HEK293T (cell line): ENCODE measurements around the gene EBF3.

Source experiments
- CTCF ChIA-PET: fragments of 350-600 bp; formaldehyde crosslinking; extraction: SDS; loops from one replicate; lab custom pipeline; 2021; ENCODE audit warnings: antibody characterized with exemption, inconsistent platforms; lab: Yijun Ruan, JAX
- POLR2A ChIA-PET: fragments of 350-600 bp; formaldehyde crosslinking; extraction: SDS; loops from one replicate; lab custom pipeline; 2020; ENCODE audit warnings: antibody characterized with exemption, inconsistent platforms; lab: Yijun Ruan, JAX
- DNase-seq: peaks from one replicate; pipeline ENCODE4 v3.0.0; 2012; ENCODE audit warnings: mixed read lengths; ENCODE audit errors: extremely low spot score
- ARNT ChIP-seq: fragments of 450-650 bp; IDR thresholded peaks from 2 replicates; pipeline ENCODE4 v1.6.1; 2017; ENCODE audit warnings: mild to moderate bottlenecking
- BHLHE40 ChIP-seq: fragments of 450-650 bp; IDR thresholded peaks from 2 replicates; pipeline ENCODE4 v1.6.1; 2016; ENCODE audit warnings: mild to moderate bottlenecking, moderate library complexity, borderline replicate concordance
- CTBP1 ChIP-seq: fragments of 450-650 bp; IDR thresholded peaks from 2 replicates; pipeline ENCODE4 v1.6.1; 2016; ENCODE audit warnings: borderline replicate concordance
- ELF4 ChIP-seq: fragments of 450-650 bp; IDR thresholded peaks from 2 replicates; pipeline ENCODE4 v1.6.1; 2017; ENCODE audit warnings: antibody characterized with exemption
- FOXA1 ChIP-seq: fragments of 450-650 bp; IDR thresholded peaks from 2 replicates; pipeline ENCODE4 v1.6.1; 2016; ENCODE audit warnings: mild to moderate bottlenecking
- FOXK2 ChIP-seq: fragments of 450-650 bp; IDR thresholded peaks from 2 replicates; pipeline ENCODE4 v1.6.1; 2016; ENCODE audit warnings: mild to moderate bottlenecking
- FOXM1 ChIP-seq: fragments of 450-650 bp; IDR thresholded peaks from 2 replicates; pipeline ENCODE4 v1.6.1; 2017; ENCODE audit warnings: mild to moderate bottlenecking, borderline replicate concordance
- HDGF ChIP-seq: fragments of 450-650 bp; IDR thresholded peaks from 2 replicates; pipeline ENCODE4 v1.6.1; 2017; ENCODE audit warnings: antibody characterized with exemption, borderline replicate concordance
- L3MBTL2 ChIP-seq: fragments of 450-650 bp; conservative IDR thresholded peaks from 2 replicates; pipeline ENCODE4 v1.6.1; 2016; ENCODE audit warnings: mild to moderate bottlenecking
- LEF1 ChIP-seq: fragments of 450-650 bp; IDR thresholded peaks from 2 replicates; pipeline ENCODE4 v1.6.1; 2017; ENCODE audit warnings: mild to moderate bottlenecking, borderline replicate concordance
- NFRKB ChIP-seq: fragments of 450-650 bp; IDR thresholded peaks from 2 replicates; pipeline ENCODE4 v1.6.1; 2016; ENCODE audit warnings: mild to moderate bottlenecking, moderate library complexity
- PKNOX1 ChIP-seq: fragments of 450-650 bp; IDR thresholded peaks from 2 replicates; pipeline ENCODE4 v1.6.1; 2016
- SP1 ChIP-seq: fragments of 450-650 bp; IDR thresholded peaks from 2 replicates; pipeline ENCODE4 v1.6.1; 2017
- SUZ12 ChIP-seq: fragments of 450-650 bp; IDR thresholded peaks from 2 replicates; pipeline ENCODE4 v1.6.1; 2016; ENCODE audit warnings: mild to moderate bottlenecking
- TARDBP ChIP-seq: fragments of 450-650 bp; IDR thresholded peaks from 2 replicates; pipeline ENCODE4 v1.6.1; 2016
- ZNF384 ChIP-seq: fragments of 450-650 bp; IDR thresholded peaks from 2 replicates; pipeline ENCODE4 v1.6.1; 2016

Gene EBF3

GRCh38 chr10:129968020-129968852 is 4.2 kb upstream of the EBF3 start:
- POLR2A ChIA-PET: interaction anchor here (3.1 kb wide), 1 partner anchor 142 kb away, joined by 20 read pairs; the partner anchor contains the start of gene C10orf143
- CTCF ChIA-PET: interaction anchor here (0.6 to 0.7 kb wide), 2 partner anchors 50 to 77 kb away, joined by 3 read pairs; no protein-coding TSS in a partner anchor
- no peak for TF ChIP-seq ZNF384
- no peak for TF ChIP-seq TARDBP
- TF ChIP-seq L3MBTL2: no peak
- TF ChIP-seq SUZ12: no peak
- TF ChIP-seq SP1: no peak
- TF ChIP-seq ARNT: no peak
- TF ChIP-seq ELF4: no peak
- TF ChIP-seq LEF1: no peak
- no peak for TF ChIP-seq FOXA1
- TF ChIP-seq FOXK2: no peak
- no peak for TF ChIP-seq CTBP1
- no peak for TF ChIP-seq BHLHE40
- no peak for TF ChIP-seq FOXM1
- TF ChIP-seq NFRKB: no peak
- no peak for TF ChIP-seq HDGF

GRCh38 chr10:129967579-129968019 is 3.5 kb upstream of the EBF3 start:
- ChIA-PET CTCF (no interaction called here), POLR2A (no interaction called here)
- no peak for DNase-seq
- TF ChIP-seq BHLHE40 (no peak), PKNOX1 (no peak), ELF4 (no peak), LEF1 (no peak), CTBP1 (no peak), FOXK2 (no peak), FOXM1 (no peak), HDGF (no peak), NFRKB (no peak), TARDBP (no peak), SP1 (no peak), SUZ12 (no peak), ARNT (no peak), L3MBTL2 (no peak), FOXA1 (no peak)

More at GRCh38 chr10:129968020-129968852, 4.2 kb upstream of the EBF3 start:
- no peak for DNase-seq

- CTCF ChIA-PET: interaction anchor here (0.8 kb wide), 1 partner anchor 90 kb away, joined by 4 read pairs; no protein-coding TSS in a partner anchor
- POLR2A ChIA-PET: interaction anchor here (1.5 kb wide), 1 partner anchor 143 kb away, joined by 7 read pairs; the partner anchor contains the start of gene C10orf143
- TF ChIP-seq ZNF384 (no peak), NFRKB (no peak), SUZ12 (no peak), CTBP1 (no peak), FOXA1 (no peak), HDGF (no peak), FOXK2 (no peak), LEF1 (no peak), PKNOX1 (no peak), SP1 (no peak), FOXM1 (no peak)
- no peak for DNase-seq
These were observed 3.0 kb upstream of the EBF3 start for GRCh38 chr10:129966889-129967578.

GRCh38 chr10:129966370-129966888 is 2.4 kb upstream of the EBF3 start:
- TF ChIP-seq FOXM1 (no peak), TARDBP (no peak), FOXA1 (no peak), LEF1 (no peak), ZNF384 (no peak), HDGF (no peak), L3MBTL2 (no peak), CTBP1 (no peak), BHLHE40 (no peak), FOXK2 (no peak), SP1 (no peak), ELF4 (no peak), NFRKB (no peak), SUZ12 (no peak)
- ChIA-PET CTCF (interaction anchor here (0.8 kb wide), 1 partner anchor 90 kb away, joined by 4 read pairs; no protein-coding TSS in a partner anchor), POLR2A (interaction anchor here (1.5 kb wide), 1 partner anchor 144 kb away, joined by 7 read pairs; the partner anchor contains the start of gene C10orf143)
- DNase-seq: no peak

- TF ChIP-seq HDGF (no peak), NFRKB (no peak), PKNOX1 (no peak), ARNT (no peak), SP1 (no peak), FOXK2 (no peak), BHLHE40 (no peak), LEF1 (no peak), SUZ12 (no peak), TARDBP (no peak), ELF4 (no peak), L3MBTL2 (no peak), ZNF384 (no peak), FOXA1 (no peak), FOXM1 (no peak), CTBP1 (no peak)
These were observed 1.9 kb upstream of the EBF3 start for GRCh38 chr10:129965959-129966358.

More at GRCh38 chr10:129965959-129966358, 1.9 kb upstream of the EBF3 start:
- ChIA-PET CTCF (no interaction called here), POLR2A (interaction anchor here (1.5 kb wide), 1 partner anchor 144 kb away, joined by 7 read pairs; the partner anchor contains the start of gene C10orf143)
- no peak for DNase-seq
